ENCODE data around the gene TMEFF2. TPM values are rescaled to one million over a fixed set of nuclear protein-coding genes. Genes with fewer than 3 reads are reported as not detected.

Gene TMEFF2
- total RNA-seq, 1 donor from 2014 or later: not detected

- intact Hi-C loops (cut with micrococcal nuclease): no loop called here
These were observed 10.4 kb downstream of the TMEFF2 start for GRCh38 chr2:192184349-192184748.

GRCh38 chr2:192183296-192183695 lies 11.4 kb downstream of the TMEFF2 start:
- intact Hi-C loops (cut with micrococcal nuclease): no loop called here

DNA sequence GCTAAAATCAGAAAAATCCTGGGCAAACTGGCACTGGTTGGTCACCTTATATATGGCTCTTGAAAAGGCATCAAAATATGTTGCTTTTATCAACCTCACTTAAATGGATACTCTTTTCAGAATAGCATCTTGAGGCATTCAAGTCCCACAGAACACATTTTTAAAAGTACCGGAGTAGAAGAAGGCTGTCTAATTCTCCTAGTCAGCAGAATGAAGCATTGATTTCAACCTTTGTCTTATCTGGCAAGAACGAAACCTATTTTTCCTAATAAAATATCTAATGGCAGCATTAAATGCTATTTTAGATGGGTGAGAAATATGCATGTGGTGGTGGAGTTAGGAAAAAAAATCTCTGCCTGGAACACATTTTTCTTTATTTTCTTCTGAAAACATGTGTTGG lies 27.8 kb downstream of the TMEFF2 start:
- intact Hi-C loops (cut with micrococcal nuclease): loop anchor here (10.0 kb wide), 1 partner anchor 1112 kb away; no protein-coding TSS in a partner anchor

DNA sequence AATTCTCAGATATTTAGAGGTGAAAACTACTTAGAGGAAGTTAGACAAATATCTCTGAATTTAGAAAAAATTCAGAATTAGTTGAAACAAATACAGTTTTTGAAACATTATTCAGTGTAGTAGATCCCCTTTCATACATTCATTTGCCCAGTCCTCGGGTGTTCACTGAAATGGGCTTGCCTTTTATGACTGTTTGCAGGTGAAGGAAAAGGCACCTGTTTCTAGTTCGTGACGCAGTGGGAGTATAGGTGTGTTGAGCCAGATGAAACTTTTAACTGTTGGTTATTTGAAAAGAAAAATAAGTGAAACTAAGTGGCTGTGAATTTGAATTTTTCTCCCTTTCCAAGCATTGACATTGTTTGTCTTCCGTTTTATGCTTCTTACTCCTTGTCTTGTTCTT lies 28.9 kb downstream of the TMEFF2 start:
- intact Hi-C loops (cut with micrococcal nuclease): loop anchor here (10.0 kb wide), 1 partner anchor 1111 kb away; no protein-coding TSS in a partner anchor

GRCh38 chr2:192162392-192163042 lies 32.2 kb downstream of the TMEFF2 start:
- intact Hi-C loops (cut with micrococcal nuclease): loop anchor here (1.0 to 10.0 kb wide), 9 partner anchors 350 to 1108 kb away; no protein-coding TSS in a partner anchor

- intact Hi-C loops (cut with micrococcal nuclease): loop anchor here (1.0 to 10.0 kb wide), 9 partner anchors 349 to 1107 kb away; no protein-coding TSS in a partner anchor
These were observed 33.0 kb downstream of the TMEFF2 start for GRCh38 chr2:192161656-192162290.

- intact Hi-C loops (cut with micrococcal nuclease): loop anchor here (5.0 to 10.0 kb wide), 2 partner anchors 1105 to 1662 kb away; no protein-coding TSS in a partner anchor
These were observed 35.0 kb downstream of the TMEFF2 start for GRCh38 chr2:192159736-192160135.

DNA sequence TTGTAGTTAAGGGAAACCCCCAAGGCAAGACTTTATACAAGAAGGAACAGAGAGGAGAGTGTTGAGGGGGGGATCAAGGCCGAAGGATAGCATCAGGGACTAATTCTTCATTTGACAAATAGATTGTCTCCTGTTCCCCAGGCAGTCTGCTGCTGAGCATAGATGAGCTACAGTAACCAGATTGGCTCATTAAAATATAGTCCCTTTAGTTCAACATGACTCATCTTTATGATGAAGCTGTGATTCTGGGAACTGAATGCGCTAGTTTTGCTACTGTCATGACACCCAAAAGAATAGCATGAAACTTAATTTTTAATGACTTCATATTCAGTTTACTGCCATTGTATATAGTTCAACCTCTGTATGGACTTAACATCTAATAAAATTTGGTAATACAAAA lies 35.5 kb downstream of the TMEFF2 start:
- intact Hi-C loops (cut with micrococcal nuclease): loop anchor here (5.0 kb wide), 1 partner anchor 1662 kb away; no protein-coding TSS in a partner anchor

GRCh38 chr2:192157776-192158175 lies 37.0 kb downstream of the TMEFF2 start:
- intact Hi-C loops (cut with micrococcal nuclease): loop anchor here (5.0 kb wide), 1 partner anchor 1660 kb away; no protein-coding TSS in a partner anchor

DNA sequence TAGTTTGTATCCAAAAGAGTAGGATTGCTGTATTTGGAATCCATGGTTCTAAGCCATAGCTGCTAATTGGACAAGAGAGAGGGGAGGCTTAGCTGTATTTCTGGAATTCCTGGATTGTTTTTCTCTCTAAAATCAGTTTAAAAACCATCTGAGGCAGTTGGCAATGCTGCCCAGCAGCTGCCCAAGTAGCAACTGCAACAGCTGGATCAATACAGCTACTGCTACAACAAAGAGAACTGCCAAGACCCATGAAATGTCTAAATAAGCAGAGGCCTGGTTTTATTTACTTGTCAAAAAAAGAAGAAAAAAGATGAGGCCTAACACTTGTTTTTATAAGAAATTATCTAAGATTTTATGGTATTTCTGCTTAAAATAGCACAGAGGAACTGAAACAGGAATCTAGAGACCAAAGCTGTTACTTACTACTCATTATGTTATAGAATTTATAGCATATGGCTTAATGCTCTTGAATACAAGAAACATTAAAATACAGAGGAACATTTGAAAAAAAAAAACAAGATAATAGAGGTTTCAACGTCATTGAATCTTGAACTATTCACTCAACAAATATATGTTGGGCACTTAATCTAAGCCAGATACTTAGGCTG lies 39.1 kb downstream of the TMEFF2 start:
- intact Hi-C loops (cut with micrococcal nuclease): loop anchor here (5.0 kb wide), 1 partner anchor 1658 kb away; no protein-coding TSS in a partner anchor

- intact Hi-C loops (cut with micrococcal nuclease): no loop called here
These were observed 41.2 kb downstream of the TMEFF2 start for GRCh38 chr2:192153561-192153960.

DNA sequence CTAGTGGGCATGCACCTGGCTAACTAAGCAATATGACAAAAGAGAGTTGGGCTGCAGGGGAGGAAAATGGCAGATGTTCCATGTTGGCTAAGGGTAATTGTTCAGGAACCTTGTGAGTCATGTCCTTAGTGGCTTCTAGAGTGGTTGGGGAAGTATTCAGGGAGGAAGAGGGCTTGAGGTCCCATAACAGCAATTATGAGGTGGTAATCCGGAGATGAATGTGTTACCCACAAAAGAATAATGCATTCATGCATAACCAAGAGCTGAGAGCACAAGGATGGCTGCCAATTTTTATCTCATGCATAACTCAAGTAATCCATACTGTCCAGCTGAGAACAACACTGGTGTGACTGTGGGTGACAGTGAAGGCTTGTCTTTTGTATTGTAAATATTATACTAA lies 42.9 kb downstream of the TMEFF2 start:
- intact Hi-C loops (cut with micrococcal nuclease): no loop called here

DNA sequence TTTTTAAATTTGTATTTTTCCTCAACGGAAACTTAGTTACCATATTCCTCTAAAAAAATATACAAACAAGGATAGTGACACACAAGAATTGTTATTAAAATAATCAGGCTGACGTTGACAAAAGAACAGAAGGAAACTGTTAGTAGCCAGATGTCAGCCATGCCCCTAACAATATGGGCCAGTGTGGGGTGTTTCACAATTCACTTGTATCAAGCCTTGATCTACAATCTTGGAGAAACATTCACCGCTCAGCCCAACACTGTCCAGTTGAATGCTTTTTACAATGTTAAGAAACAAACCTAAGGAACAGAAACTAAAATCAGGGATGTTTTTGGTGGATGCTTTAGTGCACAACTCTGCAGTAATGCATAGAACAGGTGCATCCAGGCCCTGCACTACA lies 44.6 kb downstream of the TMEFF2 start:
- intact Hi-C loops (cut with micrococcal nuclease): no loop called here

GRCh38 chr2:192148620-192149321 lies 46.0 kb downstream of the TMEFF2 start:
- intact Hi-C loops (cut with micrococcal nuclease): no loop called here

- intact Hi-C loops (cut with micrococcal nuclease): no loop called here
These were observed 46.5 kb downstream of the TMEFF2 start for GRCh38 chr2:192148241-192148619.

DNA sequence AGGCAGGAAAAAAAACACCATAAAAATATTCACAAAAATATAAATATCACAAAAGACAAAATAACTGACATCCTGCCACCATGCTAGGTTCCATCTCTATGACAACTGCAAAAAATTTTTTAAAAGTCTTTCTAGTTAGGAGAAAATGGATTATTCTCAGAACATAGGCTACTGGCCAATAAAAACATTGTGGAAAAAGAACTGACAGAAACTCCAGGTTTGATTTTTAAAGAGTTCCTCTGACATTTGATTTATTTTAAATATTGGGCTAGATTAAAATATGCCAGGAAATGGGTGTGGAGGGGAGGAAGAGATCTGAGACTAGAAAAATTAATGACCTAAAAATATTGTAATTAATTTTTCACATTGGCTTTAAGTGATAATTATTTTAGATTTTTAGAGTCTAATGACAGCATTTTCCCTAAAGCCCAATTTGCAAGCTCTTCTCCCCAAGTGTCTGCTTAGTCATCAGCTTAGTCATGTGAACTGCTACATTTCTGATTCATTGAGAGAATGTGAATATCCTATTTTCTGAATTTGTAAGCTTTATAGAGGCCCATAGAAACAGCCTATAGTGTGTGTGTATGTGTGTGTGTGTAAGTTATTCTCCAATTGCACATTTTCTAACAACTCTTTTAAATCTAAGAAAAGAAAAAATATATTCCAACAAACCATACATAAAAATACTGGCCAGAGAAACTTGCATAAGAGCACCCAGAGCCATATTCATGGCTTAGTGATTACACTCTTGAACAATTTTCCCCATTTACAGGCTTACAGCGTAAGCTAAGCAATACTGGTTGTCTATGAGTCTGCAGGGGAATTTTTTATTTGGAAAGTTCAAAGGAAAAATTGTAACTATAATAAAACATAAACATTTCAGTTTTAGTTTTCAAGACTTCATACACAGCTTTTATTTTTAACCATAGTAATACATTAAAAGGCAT lies 48.4 kb downstream of the TMEFF2 start:
- intact Hi-C loops (cut with micrococcal nuclease): no loop called here

GRCh38 chr2:192145496-192145895 lies 49.2 kb downstream of the TMEFF2 start:
- intact Hi-C loops (cut with micrococcal nuclease): no loop called here

- intact Hi-C loops (cut with micrococcal nuclease): no loop called here
These were observed 54.4 kb downstream of the TMEFF2 start for GRCh38 chr2:192140236-192140839.

- intact Hi-C loops (cut with micrococcal nuclease): no loop called here
These were observed 54.9 kb downstream of the TMEFF2 start for GRCh38 chr2:192139813-192140212.

DNA sequence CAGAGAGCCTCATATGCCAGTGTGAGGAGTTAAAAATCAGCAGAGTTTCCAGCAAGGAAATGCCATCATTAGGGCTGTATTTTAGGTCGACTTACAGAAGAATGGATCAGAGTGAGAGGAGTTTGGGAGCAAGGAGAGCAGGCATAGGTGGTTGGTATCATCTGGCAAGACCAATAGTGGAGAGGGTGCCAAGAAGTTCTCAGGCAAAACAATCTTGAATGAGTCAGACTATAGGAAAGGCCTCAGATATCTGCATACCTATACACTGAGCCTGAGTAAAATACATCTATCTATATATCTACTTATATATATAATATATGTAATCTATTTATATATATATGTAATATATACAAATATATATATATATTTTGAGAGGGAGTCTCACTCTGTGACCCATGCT lies 57.3 kb downstream of the TMEFF2 start:
- intact Hi-C loops (cut with micrococcal nuclease): no loop called here

Measured in T-helper 1 cell treated with Interleukin-12 subunit alpha and Interleukin-12 subunit beta and Interleukin-4 antibody, amounts not matched to agents 30 ng/mL and 1 ng/mL, for 36 hours (primary cell).